ENCODE results near the gene KBTBD12. TPM values are rescaled to one million over a fixed set of nuclear protein-coding genes. Genes with fewer than 3 reads are reported as not detected.

Gene KBTBD12
- total RNA-seq, 1 experiment from 2014 or later = not detected

DNA sequence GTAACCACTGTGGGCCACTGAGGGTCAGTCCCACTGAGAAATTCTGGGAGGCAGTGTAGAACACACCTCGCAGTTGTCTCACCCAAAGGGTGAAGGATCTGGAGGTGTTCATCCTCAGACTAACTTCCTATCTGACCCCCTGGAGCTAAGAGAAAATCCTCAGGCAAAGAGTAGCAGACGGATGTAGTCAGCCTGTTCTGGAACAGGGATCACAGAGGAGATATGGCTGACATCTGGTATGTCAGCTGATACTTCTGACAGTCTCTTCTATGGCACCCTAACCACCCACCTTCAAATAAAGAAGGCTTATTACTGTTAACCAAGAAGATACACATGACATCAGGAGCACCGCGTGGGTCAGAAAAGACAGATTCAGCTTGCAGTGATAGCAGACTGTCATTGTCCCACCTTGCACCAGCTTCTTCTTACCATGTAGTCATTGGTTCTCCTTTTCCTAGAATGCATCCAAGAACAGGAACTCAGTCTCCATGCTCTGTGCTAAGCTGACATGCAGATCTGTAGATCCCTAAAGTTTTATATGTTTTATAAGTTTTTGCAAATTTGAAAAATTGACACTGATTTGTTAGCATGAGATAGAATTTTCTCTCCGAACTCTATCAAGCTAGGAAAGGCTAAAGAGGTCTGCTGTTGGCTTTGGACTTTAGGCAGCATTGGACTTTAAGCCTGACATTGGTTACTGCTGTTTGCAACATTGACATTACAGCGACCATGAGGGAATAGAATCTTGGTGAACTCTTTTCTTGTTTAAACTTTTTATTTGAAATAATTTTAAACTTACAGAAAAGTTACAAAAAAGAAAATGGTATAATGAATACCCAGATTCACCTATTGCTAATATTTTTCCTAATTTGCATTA lies 60.4 kb downstream of the KBTBD12 start:
- TF ChIP-seq, protein P1, sequence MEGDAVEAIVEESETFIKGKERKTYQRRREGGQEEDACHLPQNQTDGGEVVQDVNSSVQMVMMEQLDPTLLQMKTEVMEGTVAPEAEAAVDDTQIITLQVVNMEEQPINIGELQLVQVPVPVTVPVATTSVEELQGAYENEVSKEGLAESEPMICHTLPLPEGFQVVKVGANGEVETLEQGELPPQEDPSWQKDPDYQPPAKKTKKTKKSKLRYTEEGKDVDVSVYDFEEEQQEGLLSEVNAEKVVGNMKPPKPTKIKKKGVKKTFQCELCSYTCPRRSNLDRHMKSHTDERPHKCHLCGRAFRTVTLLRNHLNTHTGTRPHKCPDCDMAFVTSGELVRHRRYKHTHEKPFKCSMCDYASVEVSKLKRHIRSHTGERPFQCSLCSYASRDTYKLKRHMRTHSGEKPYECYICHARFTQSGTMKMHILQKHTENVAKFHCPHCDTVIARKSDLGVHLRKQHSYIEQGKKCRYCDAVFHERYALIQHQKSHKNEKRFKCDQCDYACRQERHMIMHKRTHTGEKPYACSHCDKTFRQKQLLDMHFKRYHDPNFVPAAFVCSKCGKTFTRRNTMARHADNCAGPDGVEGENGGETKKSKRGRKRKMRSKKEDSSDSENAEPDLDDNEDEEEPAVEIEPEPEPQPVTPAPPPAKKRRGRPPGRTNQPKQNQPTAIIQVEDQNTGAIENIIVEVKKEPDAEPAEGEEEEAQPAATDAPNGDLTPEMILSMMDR (IDR thresholded peaks at IDR 0.05; ENCODE audit: unreplicated experiment) = no peak
- H3K27me3 Mint-ChIP-seq (ENCODE audit: insufficient read depth, unreplicated experiment) = peaks cover 46% of the 10 kb centered on the region
- H3K4me3 Mint-ChIP-seq (ENCODE audit: unreplicated experiment) = no peak overlapping the region
- intact Hi-C loops (cut with micrococcal nuclease) = no loop called here
- no peaks in the 10 kb centered on the region for H3K36me3 Mint-ChIP-seq (ENCODE audit: insufficient read depth, unreplicated experiment)
- BruUV-seq (replicated peaks) = no TSS peak
- CTCF ChIA-PET = interaction anchor here (0.7 to 1.2 kb wide), 5 partner anchors 15 to 400 kb away, joined by 3 to 8 read pairs (median 3); no protein-coding TSS in a partner anchor
- H3K27ac Mint-ChIP-seq (ENCODE audit: low read depth, unreplicated experiment) = no peak overlapping the region
- no peaks in the 10 kb centered on the region for H3K4me1 Mint-ChIP-seq (ENCODE audit: insufficient read depth, unreplicated experiment)
- POLR2A ChIA-PET = no interaction called here
- H3K9me3 Mint-ChIP-seq (ENCODE audit: unreplicated experiment) = no peaks in the 10 kb centered on the region
- DNase-seq (ENCODE audit: unreplicated experiment) = no peak

DNA sequence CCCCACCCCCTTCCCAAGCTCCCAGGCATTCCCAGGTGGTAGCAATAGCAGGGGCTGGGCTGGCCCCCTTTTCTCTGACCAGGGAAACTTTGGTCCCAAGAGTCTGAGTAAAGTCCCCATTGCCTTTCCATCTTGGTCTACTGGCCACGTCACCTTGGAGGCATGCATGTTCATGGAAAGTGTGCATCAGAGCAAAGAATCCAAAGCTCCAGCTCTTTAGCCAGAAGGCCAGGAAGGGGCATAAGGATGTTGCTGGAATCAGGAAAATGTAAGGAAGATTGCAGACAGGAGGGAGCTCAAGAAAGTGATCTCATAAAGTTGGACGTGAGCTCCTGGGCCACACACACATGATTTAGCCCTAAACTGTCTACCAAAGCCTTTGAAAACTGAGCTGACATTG lies 63.6 kb downstream of the KBTBD12 start:
- H3K27ac Mint-ChIP-seq (ENCODE audit: low read depth, unreplicated experiment) = no peak overlapping the region
- CTCF ChIA-PET = interaction anchor here (0.7 to 1.1 kb wide), 3 partner anchors 18 to 287 kb away, joined by 3 to 4 read pairs (median 3); no protein-coding TSS in a partner anchor
- no peaks in the 10 kb centered on the region for H3K36me3 Mint-ChIP-seq (ENCODE audit: insufficient read depth, unreplicated experiment)
- H3K4me1 Mint-ChIP-seq (ENCODE audit: insufficient read depth, unreplicated experiment) = no peaks in the 10 kb centered on the region
- TF ChIP-seq, protein P1 (IDR thresholded peaks at IDR 0.05; ENCODE audit: unreplicated experiment) = no peak
- intact Hi-C loops (cut with micrococcal nuclease) = no loop called here
- POLR2A ChIA-PET = no interaction called here
- no peak for DNase-seq (ENCODE audit: unreplicated experiment)
- no peaks in the 10 kb centered on the region for H3K9me3 Mint-ChIP-seq (ENCODE audit: unreplicated experiment)
- no peak overlapping the region for H3K4me3 Mint-ChIP-seq (ENCODE audit: unreplicated experiment)
- H3K27me3 Mint-ChIP-seq (ENCODE audit: insufficient read depth, unreplicated experiment) = peaks cover 40% of the 10 kb centered on the region
- no TSS peak for BruUV-seq (replicated peaks)

DNA sequence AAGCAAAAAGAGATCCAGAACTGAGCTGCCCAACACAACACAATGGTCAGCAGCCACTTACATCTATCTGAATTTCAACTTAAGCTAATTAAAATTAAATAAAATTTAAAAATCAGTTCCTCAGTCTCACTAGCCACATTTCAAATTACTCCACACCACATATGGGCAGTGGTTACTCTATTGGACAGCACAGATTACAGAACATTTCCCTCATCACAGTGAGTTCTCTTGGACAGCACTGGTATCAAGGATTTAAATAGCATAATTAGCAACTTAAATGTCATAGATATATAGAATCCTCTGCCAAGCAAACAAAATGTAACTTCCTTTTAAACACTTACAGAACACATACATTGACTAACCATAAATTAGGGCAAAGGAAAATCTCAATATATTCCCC lies 64.4 kb downstream of the KBTBD12 start:
- Mint-ChIP-seq H3K36me3 (ENCODE audit: insufficient read depth, unreplicated experiment) (no peaks in the 10 kb centered on the region), H3K9me3 (ENCODE audit: unreplicated experiment) (no peaks in the 10 kb centered on the region), H3K4me1 (ENCODE audit: insufficient read depth, unreplicated experiment) (no peaks in the 10 kb centered on the region), H3K27me3 (ENCODE audit: insufficient read depth, unreplicated experiment) (peaks cover 32% of the 10 kb centered on the region), H3K27ac (ENCODE audit: low read depth, unreplicated experiment) (no peak overlapping the region), H3K4me3 (ENCODE audit: unreplicated experiment) (no peak overlapping the region)
- TF ChIP-seq, protein P1 (IDR thresholded peaks at IDR 0.05; ENCODE audit: unreplicated experiment) = no peak
- intact Hi-C loops (cut with micrococcal nuclease) = no loop called here
- BruUV-seq (replicated peaks) = no TSS peak
- CTCF ChIA-PET = interaction anchor here (0.9 to 3.0 kb wide), 2 partner anchors 8 to 154 kb away, joined by 3 to 10 read pairs; no protein-coding TSS in a partner anchor
- POLR2A ChIA-PET = no interaction called here
- DNase-seq (ENCODE audit: unreplicated experiment) = no peak

DNA sequence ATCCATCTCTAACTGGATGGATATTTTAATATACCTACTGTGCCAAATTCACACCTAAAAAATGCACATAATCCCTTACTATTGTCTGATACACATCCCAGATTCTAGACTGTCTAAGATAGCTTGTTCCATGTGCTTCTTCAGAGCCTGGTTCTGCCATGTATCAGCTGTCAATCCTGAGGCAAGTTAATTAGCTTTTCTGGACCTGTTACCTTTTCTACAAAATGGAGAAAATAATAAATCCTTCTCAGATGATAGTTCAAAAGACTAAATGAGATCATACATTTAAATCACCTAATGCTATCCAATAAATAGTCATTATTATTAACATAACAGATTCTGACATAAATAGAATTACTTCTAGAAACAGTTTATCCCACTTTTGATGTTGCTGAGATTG lies 66.1 kb downstream of the KBTBD12 start:
- no peak for DNase-seq (ENCODE audit: unreplicated experiment)
- Mint-ChIP-seq H3K4me1 (ENCODE audit: insufficient read depth, unreplicated experiment) (no peaks in the 10 kb centered on the region), H3K27me3 (ENCODE audit: insufficient read depth, unreplicated experiment) (peaks cover 16% of the 10 kb centered on the region), H3K36me3 (ENCODE audit: insufficient read depth, unreplicated experiment) (no peaks in the 10 kb centered on the region), H3K9me3 (ENCODE audit: unreplicated experiment) (no peaks in the 10 kb centered on the region), H3K27ac (ENCODE audit: low read depth, unreplicated experiment) (no peak overlapping the region), H3K4me3 (ENCODE audit: unreplicated experiment) (no peak overlapping the region)
- TF ChIP-seq, protein P1 (IDR thresholded peaks at IDR 0.05; ENCODE audit: unreplicated experiment) = no peak
- ChIA-PET CTCF (interaction anchor here (1.2 to 3.0 kb wide), 2 partner anchors 9 to 27 kb away, joined by 5 to 10 read pairs; no protein-coding TSS in a partner anchor), POLR2A (no interaction called here)
- no TSS peak for BruUV-seq (replicated peaks)
- intact Hi-C loops (cut with micrococcal nuclease) = no loop called here
